ENCODE data around the gene FDX1. TPM values are rescaled to one million over a fixed set of nuclear protein-coding genes. Genes with fewer than 3 reads are reported as not detected.
A peak's percentile ranks its signal among the peaks of the same experiment; 100 is the strongest.

FDX1 gene
- total and polyA plus RNA-seq, 5 donors from 2014 or later, result 9.5 to 28.2 (median 24.0) TPM

DNA sequence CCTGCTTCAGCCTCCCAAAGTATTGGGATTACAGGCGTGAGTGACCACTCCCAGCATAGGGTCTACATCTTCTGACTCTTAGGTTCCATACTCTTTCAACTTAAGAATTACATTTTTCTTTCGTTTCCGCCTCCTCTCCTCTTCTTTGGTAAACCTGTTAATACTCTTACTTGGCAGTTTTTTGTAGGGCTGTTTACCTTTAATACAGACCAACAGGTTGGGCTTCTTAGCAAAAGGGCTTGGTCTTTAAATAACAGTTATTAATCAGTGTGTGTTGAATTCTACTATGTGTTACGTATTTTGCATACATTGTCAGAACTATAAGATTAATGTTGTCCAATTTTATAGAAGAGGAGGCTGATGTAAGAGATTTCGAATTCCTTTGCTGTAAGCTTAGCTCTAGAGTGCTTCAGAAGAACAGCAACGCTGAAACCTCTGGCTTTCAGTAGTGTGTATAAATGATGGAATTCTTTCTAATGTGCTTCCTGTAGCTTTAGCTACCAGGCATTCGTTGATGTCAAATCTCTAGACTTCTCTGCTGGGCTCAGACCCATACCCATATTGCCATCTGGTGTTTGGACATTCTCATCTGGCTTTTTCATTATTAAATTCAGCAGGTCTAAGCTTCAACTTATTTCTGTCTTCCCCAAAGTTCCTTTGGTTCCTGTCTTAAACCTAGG, 3.1 kb downstream of the FDX1 start:
- no peak for ATAC-seq (ENCODE audit: low read depth in 2 of 2)
- Histone ChIP-seq H3K9me3 (ENCODE audit: control insufficient read depth in 2 of 2, low read length in 2 of 2) (no peaks in the 10 kb centered on the region), H3K27ac (ENCODE audit: insufficient read depth, low read length, poor library complexity, severe bottlenecking) (no peak overlapping the region), H3K4me3 (ENCODE audit: low read depth, low read length) (peak overlapping the region; percentile 32), H3K36me3 (ENCODE audit: control insufficient read depth, insufficient read depth, low read length) (peaks cover 14% of the 10 kb centered on the region), H3K4me1 (ENCODE audit: control insufficient read depth, insufficient read depth, low read length, poor library complexity, severe bottlenecking) (peaks cover 58% of the 10 kb centered on the region), H3K27me3 (ENCODE audit: control insufficient read depth, insufficient read depth, low read length) (no peaks in the 10 kb centered on the region)
- peaks cover 0 to 2% (median 0%) of the 10 kb centered on the region in 7 donors for H3K9me3 Mint-ChIP-seq
- H3K4me3 Mint-ChIP-seq, result peak overlapping the region; percentile 24 to 79 (median 37)
- DNase-seq, result no peak
- H3K27me3 Mint-ChIP-seq, result no peaks in the 10 kb centered on the region
- peaks cover 32 to 62% (median 55%) of the 10 kb centered on the region in 4 donors for H3K4me1 Mint-ChIP-seq
- peak overlapping the region in 2 of 3 donors; percentile 1 to 22 for H3K27ac Mint-ChIP-seq
- H3K36me3 Mint-ChIP-seq, result peaks cover 12% of the 10 kb centered on the region

DNA sequence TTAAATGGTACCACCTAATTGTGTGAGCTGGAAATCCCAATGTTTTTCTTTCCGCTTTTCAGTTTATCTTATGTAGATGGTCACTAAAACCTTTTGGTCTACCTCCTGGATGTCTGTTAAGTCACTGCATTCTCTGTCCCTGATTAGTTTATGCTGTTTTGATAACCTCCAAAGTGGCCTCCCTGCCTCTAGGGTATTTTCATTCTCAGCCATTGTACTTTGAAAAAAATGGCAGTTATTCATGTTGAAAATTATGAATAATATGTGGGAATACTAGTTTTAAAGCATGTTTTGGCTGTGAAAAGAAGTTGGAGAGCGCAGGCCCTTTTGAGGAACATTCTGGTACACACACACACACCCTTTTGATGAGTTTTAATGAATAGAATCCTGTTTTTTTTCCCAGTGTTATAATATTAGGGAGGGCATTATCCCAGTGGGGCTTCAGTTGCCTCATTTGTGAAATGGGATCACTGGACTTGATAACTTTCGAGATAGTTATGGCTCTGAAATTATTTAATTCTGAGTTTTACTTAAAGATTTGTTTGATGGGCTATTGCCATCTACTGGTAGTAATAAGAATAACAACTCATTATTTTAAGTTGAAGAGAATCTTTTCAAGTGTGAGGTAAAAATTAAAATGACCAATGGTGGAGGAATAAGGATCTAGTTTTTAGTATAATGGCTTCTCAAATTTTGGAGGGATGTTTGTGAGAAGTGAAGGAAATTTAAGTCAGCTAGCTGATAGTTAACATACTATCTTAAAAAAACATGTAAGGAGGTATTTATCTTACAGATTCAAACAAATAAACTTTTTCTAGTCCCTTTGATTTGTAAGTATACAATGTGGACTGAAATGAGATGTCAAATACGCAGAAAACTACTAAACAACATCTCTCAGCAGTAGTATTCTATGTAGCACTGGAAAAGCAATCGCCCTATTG, 3.9 kb downstream of the FDX1 start:
- Histone ChIP-seq H3K27ac (ENCODE audit: insufficient read depth, low read length, poor library complexity, severe bottlenecking) (no peak overlapping the region), H3K27me3 (ENCODE audit: control insufficient read depth, insufficient read depth, low read length) (no peaks in the 10 kb centered on the region), H3K4me3 (ENCODE audit: low read depth, low read length) (peak overlapping the region; percentile 32), H3K36me3 (ENCODE audit: control insufficient read depth, insufficient read depth, low read length) (peaks cover 17% of the 10 kb centered on the region), H3K9me3 (ENCODE audit: control insufficient read depth in 2 of 2, low read length in 2 of 2) (no peaks in the 10 kb centered on the region), H3K4me1 (ENCODE audit: control insufficient read depth, insufficient read depth, low read length, poor library complexity, severe bottlenecking) (peaks cover 56% of the 10 kb centered on the region)
- DNase-seq, result peak in 2 of 3 donors; percentile 47 to 53
- Mint-ChIP-seq H3K27ac (peak overlapping the region in 1 of 3 donors; percentile 1), H3K36me3 (peaks cover 18% of the 10 kb centered on the region), H3K4me3 (peak overlapping the region in 2 of 4 donors; percentile 45 to 79), H3K9me3 (peaks cover 0 to 2% (median 0%) of the 10 kb centered on the region in 7 donors), H3K4me1 (peaks cover 36 to 63% (median 56%) of the 10 kb centered on the region in 4 donors), H3K27me3 (no peaks in the 10 kb centered on the region)
- ATAC-seq (ENCODE audit: low read depth in 2 of 2), result no peak

DNA sequence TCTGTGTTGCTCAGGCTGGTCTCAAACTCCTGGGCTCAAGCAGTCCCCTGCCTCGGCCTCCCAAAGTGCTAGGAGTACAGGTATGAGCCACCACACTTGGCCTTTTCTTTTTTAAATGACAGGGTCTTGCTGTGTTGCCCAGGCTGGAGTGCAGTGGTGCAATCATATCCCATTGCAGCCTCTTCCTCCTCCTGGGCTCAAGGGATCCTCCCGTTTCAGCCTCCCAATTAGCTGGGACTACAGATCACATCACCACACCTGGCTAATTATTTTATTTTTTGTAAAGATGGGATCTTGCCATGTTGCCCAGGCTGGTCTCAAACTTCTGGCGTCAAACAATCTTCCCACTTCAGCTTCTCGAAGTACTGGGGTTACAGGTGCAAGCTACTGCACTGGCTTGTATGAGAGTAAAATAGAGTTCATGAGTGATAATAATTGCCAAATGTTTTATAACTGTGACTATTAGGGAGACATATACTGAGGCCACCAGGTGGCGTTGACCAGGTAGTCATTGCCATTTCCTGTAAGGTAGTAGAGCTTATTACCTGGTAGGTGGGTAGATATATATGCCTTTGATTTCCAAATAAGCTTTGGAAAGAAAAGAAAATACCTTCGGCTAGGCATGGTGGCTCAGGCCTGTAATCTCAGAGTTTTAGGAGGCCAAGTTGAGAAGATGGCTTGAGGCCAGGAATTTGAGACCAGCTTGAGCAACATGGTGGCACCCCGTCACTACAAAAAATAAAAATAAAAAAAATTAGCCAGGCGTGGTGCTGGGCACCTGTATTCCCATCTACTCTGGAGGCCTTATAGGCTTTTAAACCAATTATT, 5.4 kb downstream of the FDX1 start:
- Histone ChIP-seq H3K27ac (ENCODE audit: insufficient read depth, low read length, poor library complexity, severe bottlenecking) (no peak overlapping the region), H3K36me3 (ENCODE audit: control insufficient read depth, insufficient read depth, low read length) (peaks cover 17% of the 10 kb centered on the region), H3K9me3 (ENCODE audit: control insufficient read depth in 2 of 2, low read length in 2 of 2) (no peaks in the 10 kb centered on the region), H3K4me3 (ENCODE audit: low read depth, low read length) (no peak overlapping the region), H3K27me3 (ENCODE audit: control insufficient read depth, insufficient read depth, low read length) (no peaks in the 10 kb centered on the region), H3K4me1 (ENCODE audit: control insufficient read depth, insufficient read depth, low read length, poor library complexity, severe bottlenecking) (peaks cover 45% of the 10 kb centered on the region)
- Mint-ChIP-seq H3K27ac (peak overlapping the region in 1 of 3 donors; percentile 32), H3K27me3 (no peaks in the 10 kb centered on the region), H3K4me1 (peaks cover 28 to 63% (median 58%) of the 10 kb centered on the region in 4 donors), H3K4me3 (peak overlapping the region in 1 of 4 donors; percentile 53), H3K36me3 (peaks cover 30% of the 10 kb centered on the region), H3K9me3 (peaks cover 0 to 2% (median 0%) of the 10 kb centered on the region in 7 donors)
- ATAC-seq (ENCODE audit: low read depth in 2 of 2) (peak; percentile 38 to 56), DNase-seq (peak; percentile 15 to 68 (median 34))

DNA sequence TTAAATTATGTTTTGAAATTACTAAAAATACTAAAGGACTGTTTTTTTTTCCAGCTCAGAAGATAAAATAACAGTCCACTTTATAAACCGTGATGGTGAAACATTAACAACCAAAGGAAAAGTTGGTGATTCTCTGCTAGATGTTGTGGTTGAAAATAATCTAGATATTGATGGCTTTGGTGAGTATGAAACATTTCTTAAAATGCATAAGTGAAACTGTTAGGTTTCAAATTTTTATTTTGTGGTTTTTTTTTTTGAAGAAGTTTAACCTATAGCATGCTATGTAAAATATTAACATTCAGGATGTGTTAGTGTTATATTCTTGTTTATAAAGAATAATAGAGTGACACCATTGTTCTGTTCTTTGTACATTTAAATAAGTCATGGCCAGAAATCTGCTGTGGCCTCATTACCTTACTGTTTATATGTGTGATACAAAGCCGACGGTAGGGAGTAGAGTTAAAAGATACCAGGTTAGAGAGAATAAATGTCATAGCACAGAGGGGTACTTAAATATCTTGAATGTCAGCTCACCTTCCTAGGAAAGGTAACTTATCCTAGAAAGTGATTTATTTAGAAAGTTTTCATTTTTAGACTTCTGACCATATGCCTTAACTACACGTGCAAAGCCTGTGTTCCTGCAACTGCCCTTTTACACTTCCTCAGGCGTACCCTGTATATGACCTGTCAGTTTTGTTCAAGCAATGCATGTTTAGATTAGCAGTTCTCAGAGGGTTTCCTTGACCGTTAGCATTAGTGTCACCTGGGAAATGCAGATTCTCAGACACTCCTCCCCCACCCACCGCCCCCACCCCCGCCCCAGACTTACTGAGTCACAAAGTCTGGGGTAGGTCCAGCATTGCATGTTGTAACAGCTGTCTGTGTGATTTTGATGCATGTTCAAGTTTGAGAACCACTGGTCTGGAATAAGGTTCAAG, 6.3 kb downstream of the FDX1 start:
- H3K4me3 ChIP-seq (ENCODE audit: low read depth, low read length), result peak overlapping the region; percentile 7
- no peak for ATAC-seq (ENCODE audit: low read depth in 2 of 2)
- DNase-seq, result no peak
- Mint-ChIP-seq H3K36me3 (peaks cover 39% of the 10 kb centered on the region), H3K27me3 (no peaks in the 10 kb centered on the region), H3K4me1 (peaks cover 23 to 59% (median 59%) of the 10 kb centered on the region in 4 donors), H3K9me3 (peaks cover 0 to 2% (median 0%) of the 10 kb centered on the region in 7 donors), H3K27ac (no peak overlapping the region), H3K4me3 (no peak overlapping the region)
- H3K27me3 ChIP-seq (ENCODE audit: control insufficient read depth, insufficient read depth, low read length), result no peaks in the 10 kb centered on the region
- H3K27ac ChIP-seq (ENCODE audit: insufficient read depth, low read length, poor library complexity, severe bottlenecking), result no peak overlapping the region
- H3K4me1 ChIP-seq (ENCODE audit: control insufficient read depth, insufficient read depth, low read length, poor library complexity, severe bottlenecking), result peaks cover 37% of the 10 kb centered on the region
- peaks cover 23% of the 10 kb centered on the region for H3K36me3 ChIP-seq (ENCODE audit: control insufficient read depth, insufficient read depth, low read length)
- no peaks in the 10 kb centered on the region for H3K9me3 ChIP-seq (ENCODE audit: control insufficient read depth in 2 of 2, low read length in 2 of 2)

DNA sequence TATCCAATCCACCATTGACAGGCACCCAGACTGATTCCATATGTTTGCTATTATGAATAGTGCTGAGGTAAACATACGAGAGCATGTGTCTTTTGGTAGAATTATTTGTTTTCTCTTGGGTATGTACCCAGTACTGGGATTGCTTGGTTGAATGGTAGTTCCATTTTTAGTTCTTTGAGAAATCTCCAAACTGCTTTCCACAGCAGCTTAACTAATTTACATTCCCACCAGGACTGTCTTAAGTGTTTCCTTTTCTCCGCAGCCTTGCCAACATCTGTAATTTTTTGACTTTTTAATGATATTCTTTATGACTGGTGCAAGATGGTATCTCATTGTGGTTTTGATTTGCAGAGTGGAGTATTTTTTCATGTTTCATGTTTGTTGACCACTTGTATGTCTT, 8.3 kb downstream of the FDX1 start:
- DNase-seq (no peak), ATAC-seq (ENCODE audit: low read depth in 2 of 2) (no peak)
- no peaks in the 10 kb centered on the region for H3K9me3 ChIP-seq (ENCODE audit: control insufficient read depth in 2 of 2, low read length in 2 of 2)
- peaks cover 28% of the 10 kb centered on the region for H3K36me3 ChIP-seq (ENCODE audit: control insufficient read depth, insufficient read depth, low read length)
- H3K4me1 ChIP-seq (ENCODE audit: control insufficient read depth, insufficient read depth, low read length, poor library complexity, severe bottlenecking), result peaks cover 19% of the 10 kb centered on the region
- no peak overlapping the region for H3K4me3 Mint-ChIP-seq
- H3K27me3 ChIP-seq (ENCODE audit: control insufficient read depth, insufficient read depth, low read length), result no peaks in the 10 kb centered on the region
- no peak overlapping the region for H3K27ac Mint-ChIP-seq
- H3K9me3 Mint-ChIP-seq, result peaks cover 0 to 5% (median 0%) of the 10 kb centered on the region in 7 donors
- no peak overlapping the region for H3K27ac ChIP-seq (ENCODE audit: insufficient read depth, low read length, poor library complexity, severe bottlenecking)
- H3K4me1 Mint-ChIP-seq, result peaks cover 34 to 56% (median 49%) of the 10 kb centered on the region in 4 donors
- H3K36me3 Mint-ChIP-seq, result peaks cover 50% of the 10 kb centered on the region
- no peak overlapping the region for H3K4me3 ChIP-seq (ENCODE audit: low read depth, low read length)
- H3K27me3 Mint-ChIP-seq, result no peaks in the 10 kb centered on the region

DNA sequence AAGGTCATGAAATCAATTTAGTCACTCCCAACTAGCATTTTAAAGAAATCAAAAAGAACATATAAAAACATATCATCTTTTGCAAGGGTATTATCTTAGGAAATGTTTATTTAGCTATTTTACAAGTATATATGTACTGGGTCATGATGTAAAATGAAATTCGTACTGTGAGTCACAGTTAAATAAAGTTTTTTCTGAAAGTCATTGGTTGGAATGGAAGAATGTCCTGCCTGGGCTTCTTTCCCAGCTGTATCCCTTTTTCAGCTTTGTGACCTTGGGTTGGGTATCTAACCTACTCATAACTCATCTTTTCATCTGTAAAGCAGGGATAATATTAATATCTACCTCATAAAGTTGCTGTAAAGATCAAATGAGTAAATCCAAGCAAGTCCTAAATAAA, 15.7 kb downstream of the FDX1 start:
- Histone ChIP-seq H3K27me3 (ENCODE audit: control insufficient read depth, insufficient read depth, low read length) (no peaks in the 10 kb centered on the region), H3K4me1 (ENCODE audit: control insufficient read depth, insufficient read depth, low read length, poor library complexity, severe bottlenecking) (no peaks in the 10 kb centered on the region), H3K36me3 (ENCODE audit: control insufficient read depth, insufficient read depth, low read length) (peaks cover 13% of the 10 kb centered on the region), H3K9me3 (ENCODE audit: control insufficient read depth in 2 of 2, low read length in 2 of 2) (no peaks in the 10 kb centered on the region), H3K27ac (ENCODE audit: insufficient read depth, low read length, poor library complexity, severe bottlenecking) (no peak overlapping the region), H3K4me3 (ENCODE audit: low read depth, low read length) (no peak overlapping the region)
- peaks cover 0 to 5% (median 0%) of the 10 kb centered on the region in 7 donors for H3K9me3 Mint-ChIP-seq
- H3K27me3 Mint-ChIP-seq, result no peaks in the 10 kb centered on the region
- DNase-seq (no peak), ATAC-seq (ENCODE audit: low read depth in 2 of 2) (no peak)
- H3K36me3 Mint-ChIP-seq, result peaks cover 43% of the 10 kb centered on the region
- H3K27ac Mint-ChIP-seq, result no peak overlapping the region
- H3K4me3 Mint-ChIP-seq, result no peak overlapping the region
- H3K4me1 Mint-ChIP-seq, result peaks cover 28 to 43% (median 36%) of the 10 kb centered on the region in 4 donors
